GM23248 (cell line): ENCODE measurements around the gene GCLM.

Experiments
- EZH2 ChIP-seq: fragments of 200-600 bp; sonication (generic); IDR thresholded peaks from 2 replicates; pipeline ENCODE4 v1.6.1; 2018; ENCODE audit warnings: antibody characterized with exemption, mild to moderate bottlenecking; ENCODE audit not compliant: insufficient read depth, poor library complexity, severe bottlenecking
- EZH2phosphoT487 ChIP-seq: fragments of 200-600 bp; sonication (generic); IDR thresholded peaks from 2 replicates; pipeline ENCODE4 v1.6.1; 2018; ENCODE audit warnings: antibody characterized with exemption, moderate library complexity, mild to moderate bottlenecking, low read depth; ENCODE audit not compliant: insufficient read depth

DNA sequence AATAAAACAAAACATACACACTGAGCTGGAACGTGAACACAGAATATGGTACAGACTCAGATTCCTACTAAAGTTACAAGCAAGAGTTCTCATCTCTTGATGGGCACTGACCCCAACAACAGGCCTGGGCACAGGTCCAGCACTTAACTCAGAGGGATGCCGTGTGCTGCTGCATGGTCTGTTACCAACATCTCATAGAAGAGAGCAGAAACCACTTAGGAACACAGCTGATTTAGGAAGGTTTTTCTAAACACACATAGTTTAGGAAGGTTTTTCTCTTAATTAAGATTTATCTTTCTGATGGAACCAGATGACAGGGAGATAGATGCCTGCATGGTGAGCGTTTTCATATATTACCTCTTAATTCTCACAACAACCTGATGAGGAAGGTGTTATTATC is 1.5 kb downstream of the GCLM start:
- TF ChIP-seq EZH2 (no peak), EZH2phosphoT487 (no peak)
